ENCODE results near the gene PER3. TPM values are rescaled to one million over a fixed set of nuclear protein-coding genes. Genes with fewer than 3 reads are reported as not detected.

The PER3 gene
- total RNA-seq, 2 donors from 2014 or later = 3.9 to 14.1 TPM

DNA sequence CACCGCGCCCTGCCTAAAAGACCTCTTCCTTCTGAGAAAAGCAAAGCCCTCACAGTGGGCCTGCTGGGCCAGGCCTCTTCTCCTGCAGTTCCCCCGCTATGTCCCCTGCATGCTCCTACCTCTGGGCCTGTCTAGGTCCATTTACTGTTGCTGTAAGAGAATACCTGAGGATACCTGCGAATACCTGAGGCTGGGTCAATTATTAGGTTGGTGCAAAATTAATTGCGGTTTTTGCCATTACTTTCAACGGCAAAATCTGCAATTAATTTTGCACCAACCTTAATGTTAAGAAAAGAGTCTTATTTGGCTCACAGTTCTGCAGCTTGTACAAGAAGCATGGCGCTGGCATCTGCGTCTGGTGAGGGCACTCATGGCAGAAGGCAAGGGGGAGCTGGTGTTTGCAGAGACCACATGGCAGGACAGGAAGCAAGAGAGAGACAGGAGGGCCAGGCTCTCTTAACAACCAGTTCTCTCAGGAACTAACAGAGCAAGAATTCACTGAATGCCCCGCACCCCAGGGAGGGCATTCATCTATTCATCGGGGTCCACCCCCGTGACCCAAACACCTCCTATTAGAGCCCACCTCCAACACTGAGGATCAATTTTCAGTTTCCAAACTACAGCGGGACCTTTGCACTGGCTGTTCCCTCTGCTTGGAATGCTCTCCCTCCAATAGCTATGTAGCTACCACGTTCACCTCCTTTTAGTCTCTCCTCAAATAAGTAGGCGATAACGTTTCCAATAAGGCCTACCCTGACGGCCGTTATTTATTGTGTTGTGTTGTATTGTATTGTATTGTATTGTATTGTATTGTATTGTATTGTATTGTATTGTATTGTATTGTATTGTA, 78.3 kb downstream of the PER3 start:
- no peak for TF ChIP-seq CTCF (IDR thresholded peaks at IDR 0.05)
- no peaks in the 10 kb centered on the region for H3K36me3 ChIP-seq
- DNase-seq = no peak
- H3K9me3 ChIP-seq = no peaks in the 10 kb centered on the region
- no peak overlapping the region for H3K4me3 ChIP-seq
- no peak overlapping the region for H3K27ac ChIP-seq
- H3K9ac ChIP-seq (ENCODE audit: low read depth in 2 of 2, low read length in 2 of 2) = no peak overlapping the region
- intact Hi-C loops (cut with DNase I) = no loop called here
- H3K27me3 ChIP-seq = no peaks in the 10 kb centered on the region
- H3K4me1 ChIP-seq = no peaks in the 10 kb centered on the region

DNA sequence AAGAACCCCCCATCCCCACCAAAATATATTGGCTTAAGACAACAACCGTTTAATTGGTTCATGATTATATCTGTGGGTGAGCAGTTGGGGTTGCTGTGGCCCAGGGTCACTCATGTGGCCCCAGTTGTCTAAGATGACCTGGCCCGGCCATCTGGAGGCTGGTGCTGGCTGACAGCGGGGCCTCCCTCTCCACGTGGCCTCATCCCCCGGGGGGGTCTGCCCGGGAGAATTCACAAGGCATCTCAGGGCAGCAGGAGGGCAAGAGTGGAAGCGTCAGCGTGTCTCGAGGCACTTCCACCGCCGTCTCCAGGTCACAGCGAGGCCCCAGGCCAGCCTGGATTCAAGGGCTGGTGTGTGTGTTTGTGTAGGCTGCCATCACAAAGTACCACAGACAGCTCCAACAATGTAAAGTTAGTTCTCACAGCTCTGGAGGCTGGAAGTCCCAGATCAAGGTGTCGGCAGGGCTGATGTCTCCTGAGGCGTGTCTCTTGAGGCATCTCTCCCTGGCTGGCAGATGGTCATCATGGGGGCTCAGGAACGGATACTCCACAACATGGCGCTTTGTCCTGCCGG, 79.8 kb downstream of the PER3 start:
- no peak for DNase-seq
- Histone ChIP-seq H3K36me3 (no peaks in the 10 kb centered on the region), H3K9me3 (no peaks in the 10 kb centered on the region), H3K27ac (no peak overlapping the region), H3K27me3 (no peaks in the 10 kb centered on the region), H3K9ac (ENCODE audit: low read depth in 2 of 2, low read length in 2 of 2) (no peak overlapping the region), H3K4me3 (no peak overlapping the region), H3K4me1 (no peaks in the 10 kb centered on the region)
- intact Hi-C loops (cut with DNase I) = no loop called here
- TF ChIP-seq CTCF (IDR thresholded peaks at IDR 0.05) = no peak

DNA sequence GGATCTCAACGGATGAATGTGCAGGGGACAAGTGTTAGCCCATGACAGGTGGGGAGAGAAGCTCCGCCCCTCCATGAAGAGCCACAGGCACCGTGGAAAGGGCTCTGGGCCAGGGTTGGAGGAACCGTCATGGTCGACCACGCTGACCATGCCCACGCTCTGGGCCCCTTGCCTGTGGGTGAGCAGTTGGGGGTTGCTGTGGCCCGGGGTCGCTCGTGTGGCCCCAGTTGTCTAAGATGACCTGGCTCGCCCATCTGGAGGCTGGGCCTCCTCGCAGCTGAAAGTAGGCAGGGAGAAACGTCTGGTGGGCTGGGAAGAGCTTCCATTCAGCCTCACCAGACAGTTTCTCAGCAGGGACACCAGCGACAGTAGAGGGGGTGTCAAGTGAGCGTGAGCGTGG, 81.9 kb downstream of the PER3 start:
- Histone ChIP-seq H3K27me3 (no peaks in the 10 kb centered on the region), H3K4me1 (no peaks in the 10 kb centered on the region), H3K9ac (ENCODE audit: low read depth in 2 of 2, low read length in 2 of 2) (no peak overlapping the region), H3K27ac (no peak overlapping the region), H3K4me3 (no peak overlapping the region), H3K9me3 (no peaks in the 10 kb centered on the region), H3K36me3 (no peaks in the 10 kb centered on the region)
- intact Hi-C loops (cut with DNase I) = no loop called here
- no peak for DNase-seq
- TF ChIP-seq CTCF (IDR thresholded peaks at IDR 0.05) = no peak

- Histone ChIP-seq H3K27me3 (no peaks in the 10 kb centered on the region), H3K27ac (no peak overlapping the region), H3K4me1 (no peaks in the 10 kb centered on the region), H3K9me3 (no peaks in the 10 kb centered on the region), H3K9ac (ENCODE audit: low read depth in 2 of 2, low read length in 2 of 2) (no peak overlapping the region), H3K4me3 (no peak overlapping the region), H3K36me3 (no peaks in the 10 kb centered on the region)
- DNase-seq = no peak
- TF ChIP-seq CTCF (IDR thresholded peaks at IDR 0.05) = no peak
- intact Hi-C loops (cut with DNase I) = no loop called here
These were observed 84.1 kb downstream of the PER3 start for GRCh38 chr1:7868070-7868780.

- no peaks in the 10 kb centered on the region for H3K36me3 ChIP-seq
These were observed 85.2 kb downstream of the PER3 start for GRCh38 chr1:7869136-7869920.

More at GRCh38 chr1:7869136-7869920, 85.2 kb downstream of the PER3 start:
- no peak overlapping the region for H3K9ac ChIP-seq (ENCODE audit: low read depth in 2 of 2, low read length in 2 of 2)
- H3K27me3 ChIP-seq = no peaks in the 10 kb centered on the region
- intact Hi-C loops (cut with DNase I) = no loop called here
- H3K27ac ChIP-seq = no peak overlapping the region
- no peak for TF ChIP-seq CTCF (IDR thresholded peaks at IDR 0.05)
- H3K4me3 ChIP-seq = no peak overlapping the region
- no peaks in the 10 kb centered on the region for H3K4me1 ChIP-seq
- DNase-seq = no peak
- H3K9me3 ChIP-seq = no peaks in the 10 kb centered on the region
